ENCODE results near the gene PLSCR5. TPM values are rescaled to one million over a fixed set of nuclear protein-coding genes. Genes with fewer than 3 reads are reported as not detected.

The PLSCR5 gene
- total RNA-seq, 1 donor from 2014 or later, result not detected

DNA sequence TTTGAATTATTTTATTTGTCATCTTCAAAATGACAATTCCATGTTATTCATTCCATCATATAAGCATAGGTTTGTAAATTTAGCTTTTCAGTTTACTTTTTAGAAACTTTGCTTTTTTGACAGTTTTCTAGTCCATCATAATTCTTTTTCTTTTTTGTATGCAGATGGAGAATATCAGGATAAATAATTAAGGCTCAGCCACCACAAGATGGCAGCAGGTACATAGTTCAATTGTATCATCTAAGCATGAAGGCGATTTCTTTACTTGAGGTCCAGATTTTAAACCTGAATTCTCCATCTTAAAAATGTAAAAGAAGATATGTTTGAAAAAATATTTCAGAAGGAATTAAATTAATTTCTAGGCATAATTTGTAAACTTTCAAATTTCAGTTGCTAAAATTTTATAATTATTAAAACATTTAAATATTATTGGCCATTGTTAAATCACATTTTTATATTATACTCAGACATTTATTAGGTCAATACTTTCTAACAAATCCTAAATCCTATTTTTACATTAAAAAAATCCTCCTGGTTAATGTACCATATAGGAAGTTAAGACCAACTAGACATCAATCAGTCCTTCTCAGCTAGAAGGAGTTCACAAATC, 15.1 kb downstream of the PLSCR5 start:
- intact Hi-C loops (cut with micrococcal nuclease), result loop anchor here (1.0 to 5.0 kb wide), 2 partner anchors 51 to 523 kb away; no protein-coding TSS in a partner anchor

DNA sequence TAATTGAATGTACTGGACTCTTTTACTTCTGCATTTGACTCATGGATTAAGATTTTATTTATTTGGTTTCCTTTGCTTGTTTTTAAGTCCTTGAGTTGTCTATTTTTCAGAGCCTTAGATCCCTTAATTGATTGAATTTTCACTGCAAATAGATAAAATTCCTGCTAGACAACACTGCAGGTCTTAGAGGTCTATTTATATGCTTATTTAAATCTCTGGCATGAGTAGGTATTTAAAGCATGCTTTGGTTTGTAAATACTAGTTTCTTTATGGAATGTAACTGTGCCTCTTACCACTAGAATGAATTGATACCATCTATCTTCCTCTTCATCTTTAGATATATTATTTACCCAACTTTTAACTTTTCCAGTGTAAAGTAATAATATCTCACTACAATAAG, 20.0 kb downstream of the PLSCR5 start:
- intact Hi-C loops (cut with micrococcal nuclease), result no loop called here

DNA sequence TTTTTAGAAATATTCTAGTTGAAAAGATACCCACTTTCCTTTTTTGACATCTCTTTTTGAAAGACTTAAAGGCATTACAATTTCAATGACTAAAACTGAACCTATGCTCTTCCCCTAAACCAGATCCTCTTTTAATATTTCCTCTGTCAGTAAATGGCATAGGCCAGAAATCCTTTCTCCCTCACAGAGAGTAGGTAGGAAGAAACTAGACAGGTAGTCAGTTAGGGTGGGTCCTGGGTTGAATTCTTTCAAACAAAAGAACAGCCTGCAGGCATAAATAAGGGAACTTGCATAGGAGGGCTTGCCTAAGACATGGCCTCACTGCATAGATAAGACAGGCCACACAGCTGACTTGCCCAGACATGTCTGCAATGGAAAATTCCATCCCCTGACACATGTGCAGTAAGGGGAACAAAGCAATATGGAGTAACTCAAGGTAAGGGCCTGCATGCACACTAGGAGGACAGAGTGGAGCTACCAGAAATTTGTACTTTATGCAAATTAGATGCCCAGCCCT, 23.1 kb downstream of the PLSCR5 start:
- intact Hi-C loops (cut with micrococcal nuclease), result no loop called here

DNA sequence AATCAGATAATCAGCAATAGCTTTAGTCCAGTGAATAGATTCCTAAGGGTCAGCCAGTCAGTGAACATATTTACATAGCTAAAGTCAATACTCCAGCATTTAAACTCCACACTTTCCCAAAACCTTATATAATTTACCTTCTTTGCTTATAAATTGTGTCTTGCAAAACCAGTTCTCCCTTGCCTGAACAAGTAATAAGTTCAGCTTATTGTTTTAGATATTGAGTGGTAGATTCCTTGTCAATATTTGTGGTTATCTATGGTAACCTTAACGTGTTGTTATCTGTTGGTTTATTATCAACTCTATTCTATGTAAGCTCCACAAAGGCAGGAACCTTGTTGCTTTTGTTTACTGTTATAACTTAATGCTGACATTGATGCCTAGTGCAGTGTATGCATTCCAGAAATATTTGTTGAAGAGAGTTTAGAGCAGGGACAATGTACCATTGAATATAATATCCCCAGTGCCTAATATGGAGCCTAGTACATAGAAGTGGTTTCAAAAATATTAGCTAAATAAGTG, 24.0 kb downstream of the PLSCR5 start:
- intact Hi-C loops (cut with micrococcal nuclease), result no loop called here

DNA sequence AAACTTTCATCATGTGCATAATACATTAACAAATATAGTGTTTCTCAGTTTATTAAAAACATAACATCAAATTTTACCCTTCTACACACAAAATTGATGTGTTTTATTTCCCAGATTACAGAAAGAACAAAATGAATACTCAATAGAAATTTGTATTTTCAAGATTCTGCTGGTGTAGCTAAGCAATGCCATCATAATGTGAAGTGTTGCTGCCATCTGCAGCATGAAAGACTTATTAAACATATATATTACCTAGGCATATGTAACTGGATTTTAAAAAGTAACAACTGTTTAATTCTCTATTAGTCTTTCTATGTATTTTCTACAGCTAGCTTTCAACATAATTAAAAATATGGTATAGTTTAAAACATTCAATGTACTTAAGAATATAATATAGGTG, 27.5 kb downstream of the PLSCR5 start:
- intact Hi-C loops (cut with micrococcal nuclease), result loop anchor here (1.0 to 10.0 kb wide), 4 partner anchors 243 to 510 kb away; no protein-coding TSS in a partner anchor

DNA sequence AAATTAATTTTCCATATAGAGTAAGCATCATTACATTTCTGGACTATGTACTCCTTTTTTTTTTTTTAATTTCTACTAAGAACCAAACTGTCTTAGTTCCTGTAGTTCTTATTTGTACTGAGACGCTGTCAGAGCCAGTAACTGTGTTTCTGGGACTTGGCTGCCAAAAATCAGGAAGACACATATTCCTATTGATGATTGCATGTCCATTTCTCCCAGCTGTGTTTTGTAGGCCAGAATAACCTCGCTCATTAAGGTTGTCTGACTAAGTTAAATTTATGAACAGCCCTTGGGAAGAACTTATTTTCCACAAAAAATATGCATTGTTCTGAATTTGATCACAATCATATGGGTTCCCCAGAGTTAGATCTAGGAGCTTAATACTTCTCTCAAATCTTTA, 29.5 kb downstream of the PLSCR5 start:
- intact Hi-C loops (cut with micrococcal nuclease), result loop anchor here (5.0 to 10.0 kb wide), 2 partner anchors 241 to 508 kb away; no protein-coding TSS in a partner anchor

DNA sequence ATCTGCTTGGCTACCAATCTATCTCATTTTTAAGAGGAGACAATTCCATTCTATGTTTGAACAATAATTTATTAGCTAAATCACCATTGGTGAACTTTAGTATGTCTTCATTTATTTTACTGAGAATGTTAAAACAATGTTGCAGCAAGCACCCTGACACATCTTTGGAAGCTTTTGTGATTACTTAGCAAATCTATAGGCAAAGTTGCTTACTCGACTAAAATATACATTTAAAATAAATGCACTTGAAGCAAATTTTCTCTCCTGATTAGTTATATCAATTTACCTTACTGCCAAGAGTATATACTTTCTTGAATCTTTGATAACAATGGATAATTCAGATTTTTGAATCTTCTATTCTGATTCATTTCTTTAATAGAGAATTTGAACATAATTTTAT, 31.0 kb downstream of the PLSCR5 start:
- intact Hi-C loops (cut with micrococcal nuclease), result loop anchor here (10.0 kb wide), 1 partner anchor 239 kb away; no protein-coding TSS in a partner anchor

DNA sequence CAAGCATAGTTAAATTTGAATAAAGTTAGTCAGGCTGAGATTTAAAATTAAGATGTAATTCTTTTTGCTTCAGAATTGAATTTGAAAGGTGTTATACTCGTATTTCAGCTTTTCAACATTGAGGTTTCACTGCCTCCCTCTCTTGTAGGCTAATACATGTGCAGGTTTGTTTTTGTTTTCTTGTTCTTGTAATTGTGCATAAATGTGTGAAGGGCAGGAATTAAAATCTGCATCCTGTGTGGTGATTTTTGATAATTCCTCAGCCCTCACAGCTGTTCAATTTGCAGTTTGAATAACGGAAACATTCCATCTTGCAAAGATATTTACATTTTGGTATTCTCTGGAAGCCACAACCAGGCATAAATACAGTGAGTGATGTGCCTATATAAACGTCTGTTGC, 35.8 kb downstream of the PLSCR5 start:
- intact Hi-C loops (cut with micrococcal nuclease), result no loop called here

DNA sequence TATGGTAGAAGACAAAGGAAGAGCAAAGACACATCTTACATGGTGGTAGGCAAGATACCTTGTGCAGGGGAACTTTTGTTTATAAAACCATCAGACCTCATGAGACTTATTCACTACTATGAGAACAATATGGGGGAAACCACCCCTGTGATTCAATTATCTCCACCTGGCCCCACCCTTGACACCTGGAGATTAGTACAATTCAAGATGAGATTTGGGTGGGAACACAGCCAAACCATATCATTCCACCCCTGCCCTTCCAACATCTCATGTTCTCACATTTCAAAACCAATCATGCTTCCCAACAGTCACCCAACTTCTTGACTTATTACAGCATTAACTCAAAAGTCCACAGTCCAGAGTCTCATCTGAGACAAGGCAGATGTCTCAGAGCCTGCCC, 39.0 kb downstream of the PLSCR5 start:
- intact Hi-C loops (cut with micrococcal nuclease), result no loop called here

DNA sequence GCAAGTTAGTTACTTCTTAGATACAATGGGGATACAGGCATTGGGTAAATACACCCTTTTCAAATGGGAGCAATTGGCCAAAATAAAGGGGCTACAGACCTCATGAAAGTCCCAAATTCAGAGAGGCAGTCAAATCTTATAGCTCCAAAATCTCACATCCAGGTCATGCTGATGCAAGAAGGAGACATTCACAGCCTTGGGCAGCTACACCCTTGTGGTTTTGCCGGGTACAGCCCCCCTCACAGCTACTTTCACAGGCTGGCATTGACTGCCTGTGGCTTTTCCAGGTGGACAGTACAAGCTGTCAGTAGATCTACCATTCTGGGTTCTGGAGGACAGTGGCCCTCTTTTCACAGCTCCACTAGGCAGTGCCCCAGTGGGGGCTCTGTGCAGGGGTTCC, 43.3 kb downstream of the PLSCR5 start:
- intact Hi-C loops (cut with micrococcal nuclease), result no loop called here

DNA sequence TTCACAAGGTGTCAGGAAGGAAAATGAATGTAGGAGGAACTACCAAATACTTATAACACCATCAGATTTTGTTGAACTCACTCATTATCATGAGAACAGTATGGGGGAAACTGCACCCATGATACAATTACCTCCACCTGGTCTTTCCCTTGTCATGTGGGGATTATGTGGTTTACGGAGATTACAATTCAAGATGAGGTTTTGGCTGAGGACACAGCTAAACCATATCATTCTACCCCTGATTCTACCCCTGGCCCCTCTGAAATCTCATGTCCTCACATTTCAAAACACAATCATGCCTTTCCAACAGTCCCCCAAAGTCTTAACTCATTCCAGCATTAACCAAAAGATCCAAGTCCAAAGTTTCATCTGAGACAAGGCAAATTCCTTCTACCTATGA, 43.7 kb downstream of the PLSCR5 start:
- intact Hi-C loops (cut with micrococcal nuclease), result no loop called here

DNA sequence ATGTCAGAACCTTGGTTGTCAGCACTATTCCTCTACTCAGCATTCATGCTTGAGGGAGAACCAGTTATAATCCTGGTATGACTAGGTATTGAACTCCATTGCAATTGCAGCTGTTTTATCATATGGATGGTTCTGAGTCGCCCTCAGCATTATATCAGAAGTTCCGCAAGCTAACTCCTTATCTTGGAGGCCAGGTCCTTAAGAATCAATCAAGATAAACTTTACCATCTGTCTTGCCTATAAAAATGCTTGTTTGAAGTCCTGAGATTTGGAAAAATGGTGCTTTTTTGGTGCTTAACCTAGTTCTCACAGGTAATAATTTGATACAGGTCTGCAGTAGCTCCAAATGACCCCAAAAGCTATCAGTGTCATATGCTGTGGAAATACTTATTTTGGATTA, 44.5 kb downstream of the PLSCR5 start:
- intact Hi-C loops (cut with micrococcal nuclease), result no loop called here

DNA sequence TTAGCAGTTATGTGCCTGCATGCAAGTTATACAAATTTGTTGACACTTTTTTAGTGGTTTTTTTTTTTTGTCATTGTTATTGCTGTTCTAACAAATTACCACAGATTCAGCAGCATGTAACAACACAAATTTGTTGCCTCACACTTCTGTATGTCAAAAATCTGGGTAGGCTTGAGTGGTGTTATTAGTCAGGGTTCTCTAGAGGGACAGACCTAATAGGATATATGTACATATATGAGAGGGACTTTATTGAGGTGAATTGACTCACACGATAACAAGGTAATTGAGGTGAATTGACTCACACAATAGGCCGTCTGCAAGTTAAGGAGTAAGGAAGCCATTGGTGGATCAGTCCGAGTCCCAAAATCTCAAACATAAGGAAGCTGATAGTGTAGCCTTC, 45.8 kb downstream of the PLSCR5 start:
- intact Hi-C loops (cut with micrococcal nuclease), result no loop called here

DNA sequence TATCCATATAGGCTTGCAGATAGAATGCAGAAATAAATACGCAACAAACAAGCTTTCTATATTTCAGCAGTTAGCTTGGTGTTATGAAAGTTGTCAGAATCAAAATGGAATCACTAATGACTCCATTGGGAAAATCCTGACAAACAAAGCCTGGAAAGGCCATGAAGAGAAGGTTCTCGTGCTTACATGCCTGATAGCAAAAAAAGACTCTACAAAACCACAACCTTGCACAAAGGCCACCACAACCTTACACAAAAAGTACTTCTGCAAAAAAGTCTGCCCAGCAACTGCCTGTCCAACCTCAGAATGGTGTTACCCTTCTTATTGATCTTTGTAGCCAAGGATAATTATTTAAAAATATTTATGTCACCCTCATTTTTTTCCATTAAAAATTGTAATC, 46.4 kb downstream of the PLSCR5 start:
- intact Hi-C loops (cut with micrococcal nuclease), result no loop called here

DNA sequence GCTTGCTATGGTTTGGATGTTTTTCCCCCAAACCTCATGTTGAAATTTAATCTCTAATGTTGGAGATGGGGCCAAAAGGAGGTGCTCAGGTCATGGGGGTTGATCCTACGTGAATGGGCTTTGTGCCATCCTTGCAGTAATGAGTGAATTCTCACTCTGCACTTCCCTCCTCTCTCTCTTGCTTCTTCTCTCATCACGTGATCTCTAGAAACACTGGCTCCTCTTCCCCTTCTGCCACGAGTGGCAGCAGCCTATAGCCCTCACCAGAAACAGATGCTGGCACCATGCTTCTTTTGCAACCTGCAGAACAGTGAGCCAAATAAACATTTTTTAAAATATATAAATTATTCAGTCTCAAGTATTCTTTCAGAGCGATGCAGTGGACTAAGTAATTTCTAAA, 47.4 kb downstream of the PLSCR5 start:
- intact Hi-C loops (cut with micrococcal nuclease), result no loop called here

DNA sequence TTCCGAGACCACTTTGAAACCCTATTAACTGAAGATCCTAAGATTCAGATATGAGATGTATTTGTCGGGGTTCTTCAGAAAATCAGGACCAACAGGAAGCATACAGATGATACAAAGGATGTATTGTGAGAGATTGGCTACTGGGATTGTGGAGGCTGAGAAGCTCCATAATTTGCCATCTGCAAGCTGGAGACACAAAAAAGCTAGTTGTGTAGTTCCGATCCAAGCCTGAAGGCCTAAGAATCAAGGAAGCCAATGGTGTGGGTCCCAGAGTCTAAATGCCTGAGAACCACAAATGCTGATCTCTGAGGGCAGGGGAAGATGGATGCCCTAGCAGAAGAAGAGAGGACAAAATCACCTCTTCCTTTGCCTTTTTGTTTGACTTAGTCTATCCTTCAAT, 49.8 kb downstream of the PLSCR5 start:
- intact Hi-C loops (cut with micrococcal nuclease), result no loop called here

DNA sequence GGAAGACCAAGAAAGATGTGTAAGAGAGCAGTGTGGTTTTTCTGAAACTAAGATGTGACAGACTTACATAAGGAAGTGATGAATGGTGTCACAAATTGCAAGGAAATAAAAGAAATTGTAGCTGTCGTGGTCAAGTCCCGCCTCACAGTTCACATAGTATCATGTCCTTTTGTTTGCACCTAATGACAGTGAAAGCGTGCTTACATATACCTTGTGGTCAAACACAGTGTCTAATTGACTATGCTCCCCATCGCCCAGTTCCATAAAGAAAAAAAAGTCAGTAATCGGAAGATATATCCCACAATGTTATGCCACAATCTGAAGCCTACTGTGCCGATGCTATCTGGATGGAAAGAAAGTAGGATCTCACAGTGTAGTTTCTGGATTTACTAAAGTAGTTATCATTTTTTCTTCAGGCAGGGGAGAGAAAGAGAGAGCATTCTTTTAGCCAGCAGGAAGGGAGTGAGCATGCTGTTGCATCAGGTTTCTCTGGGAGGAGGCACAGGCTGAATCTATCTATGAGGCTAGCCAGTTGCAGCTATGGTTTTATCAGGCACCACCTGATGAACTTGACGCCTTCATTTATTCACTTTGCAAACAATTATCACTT, 50.9 kb downstream of the PLSCR5 start:
- intact Hi-C loops (cut with micrococcal nuclease), result no loop called here

DNA sequence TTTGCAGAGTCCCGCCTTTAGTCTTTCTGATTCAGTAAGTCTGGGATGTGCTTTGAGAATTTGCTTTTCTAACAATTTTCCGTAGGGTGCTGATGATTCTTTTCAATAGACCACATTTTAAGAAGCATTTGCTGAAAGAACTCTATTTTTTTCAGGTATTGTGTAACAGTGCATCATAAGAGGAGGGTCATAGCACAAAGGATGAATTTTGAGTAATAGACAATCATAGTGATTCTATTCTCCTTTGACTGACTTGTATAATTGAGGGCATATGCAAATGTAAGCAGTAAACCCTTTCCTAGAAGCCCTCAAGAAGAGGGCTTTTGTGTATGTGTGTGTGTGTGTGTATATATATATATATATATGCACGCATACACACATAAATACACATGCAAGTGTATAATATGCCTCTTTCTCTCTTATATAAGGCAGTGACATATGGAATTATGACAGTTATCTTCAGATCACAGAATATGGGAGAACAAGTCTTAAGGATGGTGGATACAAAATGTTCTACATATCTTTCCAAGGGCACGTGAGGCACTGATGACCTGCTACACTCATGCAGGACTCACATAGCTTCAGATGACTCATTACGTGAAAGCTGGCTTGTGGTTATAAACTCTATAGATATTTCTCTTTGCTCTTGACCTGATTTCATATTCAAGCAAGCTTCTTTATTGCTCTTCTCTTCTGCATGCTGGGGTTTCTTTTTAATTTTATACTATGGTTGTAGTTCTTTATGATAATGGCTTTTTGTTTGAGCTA, 54.2 kb downstream of the PLSCR5 start:
- intact Hi-C loops (cut with micrococcal nuclease), result no loop called here

DNA sequence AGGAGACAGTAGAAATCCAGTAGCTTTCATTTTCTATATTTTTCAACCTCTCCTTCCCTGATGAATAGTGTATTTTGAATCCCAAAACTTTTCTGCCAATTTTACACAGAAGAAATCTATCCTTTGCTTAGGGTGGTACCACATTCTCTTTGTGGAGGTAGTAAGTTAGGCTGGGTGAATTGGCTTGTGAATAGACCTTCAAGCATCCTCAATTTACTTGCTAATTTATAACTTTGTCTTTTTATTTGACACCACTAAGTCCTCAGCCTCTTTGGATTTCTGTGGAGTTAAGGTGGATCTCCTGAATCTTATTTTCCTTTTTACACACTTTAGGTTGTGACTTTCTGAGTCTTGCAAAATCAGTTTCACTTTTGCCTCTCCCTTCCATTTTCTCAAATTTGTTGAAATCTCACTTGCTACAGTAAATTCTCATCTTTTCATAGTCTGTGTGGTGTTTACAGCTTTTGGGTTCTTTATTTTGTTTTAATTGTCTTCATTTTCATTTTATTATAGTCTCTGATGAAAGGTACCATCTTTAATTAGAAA, 55.0 kb downstream of the PLSCR5 start:
- intact Hi-C loops (cut with micrococcal nuclease), result no loop called here

DNA sequence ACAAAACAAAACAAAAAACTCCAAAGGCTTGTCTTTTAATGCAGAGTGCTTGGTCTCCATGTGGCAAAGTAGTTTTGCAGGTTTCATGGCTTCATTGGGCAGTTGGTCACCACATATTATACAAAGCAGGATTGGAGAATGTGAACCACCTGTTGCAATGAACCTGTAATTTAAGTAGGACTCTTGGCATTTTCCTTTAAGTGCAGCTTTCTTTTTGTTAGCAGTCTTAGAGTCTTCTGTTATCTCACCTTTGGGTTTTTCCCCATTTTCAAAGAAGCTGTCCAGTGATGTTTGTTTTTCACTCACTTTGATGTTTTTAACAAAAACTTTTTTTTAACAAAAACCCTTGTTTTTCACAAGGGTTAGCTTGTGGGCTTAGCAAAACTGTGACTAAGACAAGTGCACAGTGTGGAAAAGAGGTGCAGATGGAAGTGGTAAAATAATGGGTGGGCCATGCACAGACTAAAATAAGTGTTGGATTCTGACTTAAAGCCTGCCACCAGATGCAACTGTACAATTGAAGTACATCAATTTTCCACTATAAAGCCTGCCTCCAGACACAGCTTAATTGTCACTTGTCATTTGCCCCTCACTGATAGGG, 57.8 kb downstream of the PLSCR5 start:
- intact Hi-C loops (cut with micrococcal nuclease), result no loop called here

DNA sequence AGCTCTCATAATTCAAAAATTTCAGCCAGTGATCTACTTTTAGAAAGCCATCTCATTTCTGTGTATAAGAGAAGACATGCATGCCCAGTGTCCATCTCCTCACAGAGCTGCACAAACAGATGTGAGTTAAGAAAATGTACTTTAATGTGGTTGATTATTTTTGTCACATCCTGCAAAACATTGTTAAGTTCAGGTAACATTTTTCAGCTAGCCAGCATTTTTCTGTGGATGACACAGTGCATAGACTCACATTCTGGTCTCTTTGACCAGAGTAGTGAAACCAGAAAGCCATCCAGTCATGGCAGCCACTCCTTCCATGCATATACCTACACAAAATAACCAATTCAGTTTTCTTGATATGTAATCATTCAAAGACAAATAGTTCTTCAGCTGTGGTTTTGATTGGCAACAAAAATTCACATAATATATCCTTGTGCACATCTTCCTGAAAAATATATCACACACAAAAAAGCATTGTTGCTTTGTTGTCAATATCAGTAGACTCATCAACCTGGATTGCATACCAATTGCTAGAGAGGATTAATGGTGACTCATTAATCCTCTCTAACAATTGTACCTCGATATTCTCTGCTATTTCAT, 58.7 kb downstream of the PLSCR5 start:
- intact Hi-C loops (cut with micrococcal nuclease), result no loop called here

Measured in T-helper 2 cell treated with Interferon-gamma antibody and Interleukin-4, amounts not matched to agents 100 ng/mL and 5 ng/mL, for 36 hours (primary cell).